COLO668 (cell line): ENCODE results near the gene FAM83G.
"Not testable (repeated sequence)": the region's sequence is repeated elsewhere in the genome, so short reads cannot be mapped to it uniquely, and the experiment has no call there.

Experiments used
- DNase-seq: peaks from one replicate; lab custom pipeline; 2025; ENCODE audit not compliant: unreplicated experiment; lab: John Stamatoyannopoulos, UW

Gene FAM83G

DNA sequence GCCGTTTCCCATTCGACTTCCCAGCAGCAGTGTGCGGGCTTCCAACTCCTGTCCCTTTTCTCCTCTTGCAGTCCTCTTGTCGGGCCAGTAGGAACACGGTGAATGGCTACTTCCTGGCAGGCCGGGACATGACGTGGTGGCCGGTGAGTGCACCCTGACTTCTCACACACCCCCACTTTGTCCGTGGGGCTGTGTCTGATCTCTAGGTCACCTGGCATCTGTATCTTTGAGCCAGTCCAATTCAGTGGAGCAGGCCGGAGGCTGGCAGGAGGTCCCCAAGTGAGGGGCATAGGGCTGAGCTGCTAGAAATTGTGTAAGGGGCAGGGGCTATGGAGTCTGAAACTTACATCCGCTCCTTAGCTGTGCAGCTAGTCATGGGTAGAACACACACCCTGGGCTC, 46.0 kb downstream of the FAM83G start:
- no peak for DNase-seq

DNA sequence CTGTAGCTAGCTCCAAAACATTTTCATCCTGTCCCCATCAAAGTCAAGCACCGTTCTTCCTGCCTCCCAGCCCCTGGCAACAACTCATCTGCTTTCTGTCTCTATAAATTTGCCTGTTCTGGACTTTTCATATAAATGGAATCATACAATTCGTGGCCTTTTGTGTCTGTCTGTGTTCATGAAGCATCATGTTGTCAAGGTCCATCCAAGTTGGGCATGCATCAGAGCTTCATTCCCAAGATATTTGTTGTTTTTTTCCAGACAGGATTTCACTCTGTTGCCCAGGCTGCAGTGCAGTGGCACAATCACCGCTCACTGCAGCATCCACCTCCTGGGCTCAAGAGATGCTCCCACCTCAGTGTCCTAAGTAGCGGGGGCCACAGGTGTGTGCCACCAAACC, 46.7 kb downstream of the FAM83G start:
- no peak for DNase-seq

DNA sequence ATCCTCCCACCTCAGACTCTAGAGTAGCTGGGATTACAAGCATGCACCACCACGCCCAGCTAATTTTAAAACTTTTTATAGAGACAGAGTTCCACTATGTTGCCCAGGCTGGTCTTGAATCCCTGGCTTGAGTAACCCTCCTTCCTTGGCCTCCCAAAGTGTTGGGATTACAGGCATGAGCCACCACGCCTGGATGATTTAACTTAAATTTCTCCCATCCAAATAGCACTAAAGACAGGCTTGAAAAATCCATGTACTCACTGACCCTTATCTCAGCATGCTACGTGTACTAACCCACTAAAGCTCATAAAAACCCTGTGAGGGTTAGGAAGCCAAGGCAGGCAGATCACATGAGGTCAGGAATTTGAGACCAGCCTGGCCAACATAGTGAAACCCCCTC, 48.0 kb downstream of the FAM83G start:
- DNase-seq: no peak

DNA sequence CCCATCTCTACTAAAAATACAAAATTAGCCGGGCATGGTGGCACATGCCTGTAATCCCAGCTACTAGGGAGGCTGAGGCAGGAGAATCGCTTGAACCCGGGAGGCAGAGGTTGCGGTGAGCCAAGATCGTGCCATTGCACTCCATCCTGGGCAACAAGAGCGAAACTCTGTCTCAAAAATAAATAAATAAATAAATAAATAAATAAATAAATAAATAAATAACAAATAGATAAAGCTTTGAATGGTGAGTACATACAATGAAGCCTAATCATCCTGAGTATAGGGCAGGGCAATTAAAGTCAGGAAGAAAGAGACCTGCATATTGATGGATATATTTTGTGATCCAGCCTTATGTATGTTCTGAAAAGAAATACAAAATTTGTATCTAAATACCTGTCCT, 48.5 kb downstream of the FAM83G start:
- DNase-seq: not testable (repeated sequence)

DNA sequence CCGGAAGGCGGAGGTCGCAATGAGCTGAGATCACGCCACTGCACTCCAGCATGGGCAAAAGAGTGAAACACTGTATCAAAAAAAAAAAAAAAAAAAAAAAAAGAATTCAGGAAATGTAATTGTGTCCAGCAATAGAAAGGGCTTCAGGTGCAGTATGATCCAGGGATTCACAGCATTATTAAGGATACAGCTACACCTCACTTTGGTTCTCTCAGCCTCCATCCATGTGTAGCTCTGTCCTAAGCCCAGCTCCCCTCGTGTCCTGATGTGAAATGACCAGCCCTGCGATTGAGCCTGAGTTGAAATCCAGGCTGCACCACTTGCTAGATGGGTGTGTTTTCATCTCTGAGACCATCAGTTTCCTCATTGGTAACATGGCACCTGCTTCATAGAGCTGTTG, 49.6 kb downstream of the FAM83G start:
- no peak for DNase-seq

DNA sequence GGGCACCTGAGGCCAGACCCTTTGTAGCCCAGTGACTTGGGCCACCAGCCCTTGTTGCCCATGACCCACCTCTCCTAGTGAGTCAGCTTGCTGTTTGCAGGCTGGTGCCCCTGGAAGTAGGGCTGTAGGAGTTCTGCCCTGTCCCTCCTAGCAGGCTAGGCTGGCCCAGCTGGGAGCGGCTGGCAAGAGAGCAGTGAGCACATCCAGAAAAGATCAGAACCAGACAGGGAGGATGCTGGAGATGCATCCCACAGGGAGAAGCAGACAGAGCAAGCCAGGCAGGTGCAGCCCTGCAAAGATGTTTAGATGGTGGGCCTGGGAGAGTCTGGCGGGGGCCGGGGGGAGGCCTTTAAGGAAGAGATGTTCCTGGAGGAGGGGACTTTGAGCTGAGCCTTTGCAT, 50.2 kb downstream of the FAM83G start:
- no peak for DNase-seq

DNA sequence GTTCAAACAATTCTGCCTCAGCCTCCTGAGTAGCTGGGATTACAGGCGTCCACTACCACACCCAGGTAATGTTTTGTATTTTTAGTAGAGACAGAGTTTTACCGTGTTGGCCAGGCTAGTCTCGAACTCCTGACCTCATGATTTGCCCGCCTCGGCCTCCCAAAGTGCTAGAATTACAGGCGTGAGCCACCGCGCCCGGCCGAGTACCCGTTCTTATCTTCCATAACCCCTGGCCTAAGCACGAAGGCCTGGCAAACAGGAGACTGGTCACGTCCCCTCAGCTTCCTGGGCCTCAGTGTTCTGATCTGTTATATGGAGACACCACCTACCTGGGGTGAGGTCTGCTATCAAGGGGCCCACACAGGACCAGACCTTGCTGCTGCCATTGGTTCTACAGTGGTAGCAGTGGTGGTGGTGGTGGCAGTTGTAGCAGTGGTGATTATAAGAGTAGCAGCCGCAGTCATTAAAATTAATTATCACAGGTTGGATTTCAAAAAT, 51.3 kb downstream of the FAM83G start:
- no peak for DNase-seq

DNA sequence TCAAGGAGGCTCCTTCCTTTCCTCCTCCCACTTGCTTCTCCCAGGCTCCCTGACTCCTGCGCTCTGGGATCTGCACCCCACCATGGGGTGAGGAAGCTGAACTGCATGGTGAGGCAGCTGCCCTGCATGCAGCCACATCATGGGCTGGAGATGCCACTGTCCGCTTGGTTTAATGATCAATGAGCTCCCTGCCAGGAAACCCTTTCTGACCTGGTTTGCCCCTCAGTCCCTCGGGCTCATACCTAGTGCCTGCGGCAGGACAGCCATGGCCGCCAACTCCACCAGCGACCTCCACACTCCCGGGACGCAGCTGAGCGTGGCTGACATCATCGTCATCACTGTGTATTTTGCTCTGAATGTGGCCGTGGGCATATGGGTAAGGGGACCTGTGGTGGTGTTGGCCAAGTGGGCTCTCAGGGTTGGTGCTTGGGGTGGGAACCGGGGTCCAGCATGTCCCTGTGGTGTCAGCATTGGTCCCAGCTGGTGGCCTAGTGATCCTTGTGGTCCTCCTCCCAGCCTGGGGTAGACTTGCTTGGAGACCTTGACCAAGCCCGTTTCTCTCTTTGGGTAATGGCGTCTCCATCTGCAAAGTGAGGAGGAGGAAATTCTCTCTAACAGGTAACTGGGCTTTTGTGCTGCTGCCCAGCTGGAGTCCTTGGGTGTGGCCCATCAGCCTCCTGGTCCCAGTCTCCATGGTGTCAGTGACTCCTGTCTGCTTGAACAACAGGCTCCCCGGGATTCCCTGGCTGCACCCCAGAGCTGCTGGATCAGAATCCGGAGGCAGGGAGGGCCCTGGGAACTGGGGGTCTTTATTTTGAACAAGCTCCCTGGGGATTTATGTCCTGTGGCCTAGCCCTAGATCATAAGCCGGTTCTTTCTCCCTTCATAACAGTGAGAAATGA, 52.4 kb downstream of the FAM83G start, which contains the start of gene SLC5A10:
SLC5A10 (plus strand) TSS at position 225 of the 902 bp plus-strand sequence; CDS start at position 266, 41 bp downstream.
- no peak for DNase-seq

DNA sequence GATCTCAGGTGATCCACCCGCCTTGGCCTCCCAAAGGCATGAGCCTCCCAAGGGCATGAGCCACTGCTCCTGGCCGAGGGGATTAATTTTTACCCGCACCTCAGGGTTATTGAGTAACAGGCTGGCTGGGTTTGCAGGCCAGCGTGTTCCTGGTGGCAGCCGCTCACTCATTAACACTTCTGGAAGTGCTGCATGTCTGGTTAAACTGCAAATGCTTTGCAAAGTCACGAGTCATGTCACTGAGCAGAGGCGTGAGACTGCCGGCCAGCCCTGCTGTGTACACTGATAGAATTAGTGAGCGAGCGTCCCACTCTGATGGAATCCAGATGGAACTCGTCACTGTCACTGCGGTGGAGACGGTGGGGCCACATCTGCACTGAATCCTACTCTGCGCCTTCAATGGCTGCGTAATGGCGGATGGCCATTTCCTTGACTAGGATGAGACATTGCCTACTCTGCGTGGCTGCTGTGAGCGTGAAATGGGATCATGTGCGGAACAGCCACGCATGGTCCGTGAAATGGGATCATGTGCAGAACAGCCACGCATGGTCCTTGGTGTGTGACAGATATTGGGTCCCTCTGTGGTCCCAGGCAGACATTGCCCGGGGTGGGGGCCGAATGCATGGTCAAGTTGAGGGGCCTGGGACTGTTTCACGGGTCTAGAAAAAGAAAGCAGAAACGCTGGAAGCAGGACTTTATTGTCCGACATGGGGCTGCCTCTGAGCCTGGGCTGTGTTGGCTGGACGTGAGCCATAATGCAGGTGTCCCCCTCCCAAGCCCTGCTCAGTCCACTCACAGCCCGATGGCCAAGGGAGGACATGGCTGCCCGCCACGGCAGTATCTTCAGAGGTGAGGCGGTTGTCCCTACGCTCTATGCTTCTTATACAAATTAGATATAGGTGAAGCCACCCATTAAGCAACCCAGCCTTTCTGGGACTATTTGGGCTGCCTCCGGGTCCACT, 53.3 kb downstream of the FAM83G start:
- no peak for DNase-seq

DNA sequence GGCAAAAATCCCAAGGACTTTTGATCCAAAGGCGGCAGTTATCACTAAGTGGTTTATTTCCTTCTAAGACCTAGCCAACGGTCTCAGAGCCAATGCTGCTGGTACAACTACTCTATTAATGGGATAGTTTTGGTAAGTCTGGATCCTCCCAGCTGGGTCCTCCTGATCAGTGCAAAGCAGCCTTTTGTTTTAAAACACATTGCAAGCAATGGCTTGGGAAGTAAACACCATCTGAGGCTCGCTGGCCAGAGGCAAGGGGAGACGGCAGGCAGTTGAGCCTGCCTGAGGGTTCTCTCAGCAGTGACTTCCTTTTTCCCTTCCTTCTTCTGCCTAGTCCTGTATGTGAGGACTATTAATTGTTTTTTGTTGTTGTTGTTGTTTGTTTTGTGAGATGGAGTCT, 54.2 kb downstream of the FAM83G start:
- no peak for DNase-seq

DNA sequence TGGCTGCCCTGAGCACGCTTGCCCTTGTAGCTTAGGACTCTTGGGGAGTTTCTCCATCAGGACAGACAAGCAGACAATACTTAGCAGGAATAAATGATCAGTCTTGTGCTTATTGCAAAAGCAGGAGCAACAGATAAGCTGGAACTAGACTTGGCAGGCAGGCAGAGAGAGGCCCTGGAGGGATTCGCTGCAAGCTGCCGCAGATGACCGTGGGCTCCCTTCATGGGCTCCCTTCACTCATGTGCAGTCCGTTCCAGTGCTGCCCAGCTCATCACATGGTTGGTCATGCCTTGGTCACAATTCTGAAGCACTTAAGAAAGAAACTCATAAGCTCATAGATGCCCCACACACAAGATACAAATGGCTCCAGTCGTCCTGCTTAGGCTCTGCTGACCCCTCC, 55.0 kb downstream of the FAM83G start:
- no peak for DNase-seq

DNA sequence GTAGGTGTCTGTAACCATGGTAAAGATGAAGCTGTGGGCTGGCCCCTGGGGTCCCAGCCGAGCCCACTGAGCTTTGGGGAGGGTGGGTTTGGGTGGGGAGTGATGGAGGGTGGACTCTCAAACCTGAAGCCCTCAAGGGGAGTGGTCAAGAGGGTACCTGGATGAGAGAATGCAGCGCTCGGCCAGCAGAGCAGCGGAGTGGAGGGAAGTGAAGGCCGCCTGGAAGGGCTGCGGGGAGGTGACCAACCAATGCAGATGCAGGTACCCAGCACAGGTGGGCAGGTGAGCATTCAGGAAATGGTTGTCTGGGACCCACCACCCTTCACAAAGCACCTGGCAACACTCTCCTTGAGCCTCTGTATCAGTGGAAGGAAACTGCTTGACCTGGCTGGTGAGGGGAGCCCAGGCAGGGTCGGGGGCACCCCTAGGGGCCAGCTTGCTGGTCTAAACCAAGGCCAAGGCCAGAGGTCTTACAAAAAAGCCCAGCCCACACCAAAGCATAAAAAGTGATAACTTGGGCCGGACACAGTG, 56.0 kb downstream of the FAM83G start:
- no peak for DNase-seq

DNA sequence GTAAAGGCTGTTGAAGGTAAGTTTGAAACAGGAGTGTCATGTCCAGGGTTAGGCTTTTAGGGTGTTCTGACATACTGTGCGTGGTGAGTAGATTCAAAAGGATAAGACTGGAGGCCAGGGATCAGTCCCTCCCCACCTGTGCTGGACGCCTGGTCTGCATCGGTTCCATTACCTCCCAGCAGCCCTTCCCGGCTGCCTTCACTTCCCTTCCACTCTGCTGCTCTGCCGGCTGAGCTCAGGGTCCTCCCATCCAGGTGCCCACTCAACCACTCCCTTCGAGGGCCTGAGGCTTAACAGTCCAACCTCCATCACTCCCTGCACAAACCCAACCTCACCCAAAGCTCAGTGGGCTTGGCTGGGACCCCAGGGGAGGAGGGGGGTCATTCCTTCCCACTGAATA, 56.7 kb downstream of the FAM83G start:
- no peak for DNase-seq

DNA sequence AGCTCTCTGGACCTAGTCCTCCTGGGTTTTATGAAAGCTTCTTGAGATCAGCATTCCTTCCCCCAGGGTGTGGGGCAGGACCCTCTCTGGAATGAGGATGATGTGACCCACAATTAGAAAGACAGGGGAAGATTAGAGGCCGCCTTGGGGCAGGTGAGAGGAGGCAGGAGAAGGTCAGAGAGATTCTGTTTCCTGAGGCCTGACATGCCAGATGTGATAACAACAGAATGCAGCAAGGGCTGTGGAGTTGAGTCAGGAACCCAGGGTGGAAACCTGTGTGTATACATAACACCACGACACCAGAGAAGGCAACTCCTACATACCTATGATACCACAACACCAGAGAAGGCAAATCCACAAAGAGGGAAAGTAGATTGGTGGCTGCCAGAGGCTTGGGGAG, 58.0 kb downstream of the FAM83G start:
- no peak for DNase-seq

DNA sequence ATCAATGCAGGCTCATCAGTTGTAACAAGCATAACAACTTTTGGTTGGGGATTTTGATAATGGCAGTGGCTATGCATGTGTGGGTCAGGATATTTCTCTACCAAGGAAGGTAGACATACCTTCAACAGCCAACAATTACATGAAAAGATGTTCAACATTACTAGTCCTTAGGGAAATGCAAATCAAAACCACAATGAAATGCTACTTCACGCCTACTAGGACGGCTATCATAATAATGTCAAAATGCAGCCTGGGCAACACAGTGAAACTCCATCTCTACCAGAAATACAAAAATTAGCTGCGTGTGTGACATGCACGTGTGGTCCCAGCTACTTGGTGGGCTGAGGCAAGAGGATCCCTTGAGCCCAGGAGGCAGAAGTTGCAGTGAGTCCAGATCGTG, 59.9 kb downstream of the FAM83G start:
- no peak for DNase-seq

DNA sequence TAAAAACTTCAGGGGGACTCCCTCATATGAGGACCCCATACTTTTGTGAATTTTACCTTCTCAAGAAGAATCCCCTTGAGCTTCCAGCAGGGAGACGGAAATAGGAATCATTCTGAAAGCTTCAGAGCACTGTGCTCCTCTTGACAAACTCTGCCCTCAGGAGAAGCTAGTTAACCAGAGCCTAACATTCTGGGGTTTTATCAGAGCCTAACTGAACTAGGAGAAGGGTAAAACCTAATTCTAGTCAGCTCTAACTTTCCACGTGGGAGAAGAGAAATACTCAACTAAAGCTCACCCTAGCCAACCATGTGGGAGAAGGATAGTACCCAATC, 65.9 kb downstream of the FAM83G start:
- no peak for DNase-seq

DNA sequence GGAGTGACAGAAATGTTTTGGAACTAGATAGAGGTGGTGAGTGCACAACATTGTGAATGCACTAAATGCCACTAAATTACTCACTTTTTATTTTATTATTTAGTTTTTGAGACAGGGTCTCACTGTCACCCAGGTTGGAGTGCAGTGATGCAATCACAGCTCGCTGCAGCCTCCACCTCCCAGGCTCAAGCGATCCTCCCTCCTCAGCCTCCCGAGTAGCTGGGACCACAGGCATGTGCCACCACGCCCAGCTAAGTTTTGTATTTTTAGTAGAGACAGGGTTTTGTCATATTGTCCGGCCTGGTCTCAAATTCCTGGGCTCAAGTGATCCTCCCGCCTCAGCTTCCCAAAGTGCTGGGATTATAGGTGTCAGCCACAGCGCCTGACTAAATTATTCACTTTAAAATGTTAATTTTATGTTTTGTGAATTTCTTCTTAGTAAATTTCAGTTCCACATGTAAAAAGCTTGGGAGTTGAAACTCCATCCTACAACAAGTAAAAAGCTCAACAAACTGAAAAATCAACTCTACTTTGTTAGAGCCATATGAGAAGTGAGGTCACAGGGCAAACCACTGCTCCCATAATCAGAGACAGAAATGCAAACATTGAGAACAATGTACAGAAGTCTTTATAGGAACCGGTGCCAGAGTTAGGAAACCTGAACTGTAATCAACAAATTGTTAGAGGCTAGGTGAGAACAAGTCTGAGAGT, 66.4 kb downstream of the FAM83G start:
- no peak for DNase-seq

DNA sequence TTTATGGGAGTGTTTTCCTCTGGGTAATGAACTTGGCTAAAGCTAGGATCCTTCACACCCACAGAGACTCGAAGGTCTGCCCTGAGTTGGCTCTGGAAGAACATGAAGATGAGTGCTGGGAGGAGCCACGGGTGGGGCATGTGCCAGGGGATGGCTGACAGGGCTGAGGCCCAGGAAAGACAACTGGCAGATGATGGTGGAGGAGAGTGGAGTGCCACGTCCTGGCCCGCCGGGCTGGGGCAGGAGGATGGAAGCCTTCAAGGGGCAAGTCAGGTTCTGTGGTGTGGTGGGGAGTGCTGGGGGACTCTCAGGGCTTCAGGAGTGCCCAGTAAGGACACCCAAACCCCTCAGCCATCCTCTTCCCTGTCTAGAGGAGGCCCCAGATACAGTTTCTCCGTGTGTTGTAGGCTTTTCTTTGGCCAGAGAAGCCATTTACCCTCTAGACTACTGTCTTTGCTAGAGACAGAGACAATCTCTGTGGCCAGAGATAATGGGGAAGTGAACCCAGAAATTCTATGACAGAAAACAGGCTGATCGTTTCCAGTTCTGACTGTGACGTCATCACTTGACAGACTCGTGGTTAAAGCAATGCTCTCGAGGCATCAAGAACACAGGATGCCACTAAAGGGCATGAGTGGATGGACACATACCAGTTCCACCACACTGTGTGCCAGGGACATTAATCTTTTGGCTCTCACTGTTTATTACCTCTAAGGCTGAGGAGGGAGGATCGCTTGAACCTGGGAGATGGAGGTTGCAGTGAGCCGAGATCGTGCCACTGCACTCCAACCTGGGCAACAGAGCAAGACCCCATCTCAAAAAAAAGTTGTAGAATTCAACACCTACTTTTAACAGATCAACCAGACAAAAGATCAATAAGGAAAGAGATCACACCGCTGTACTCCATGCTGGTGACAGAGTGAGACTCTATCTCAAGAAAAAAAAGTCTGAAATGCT, 71.2 kb downstream of the FAM83G start:
- DNase-seq: no peak

DNA sequence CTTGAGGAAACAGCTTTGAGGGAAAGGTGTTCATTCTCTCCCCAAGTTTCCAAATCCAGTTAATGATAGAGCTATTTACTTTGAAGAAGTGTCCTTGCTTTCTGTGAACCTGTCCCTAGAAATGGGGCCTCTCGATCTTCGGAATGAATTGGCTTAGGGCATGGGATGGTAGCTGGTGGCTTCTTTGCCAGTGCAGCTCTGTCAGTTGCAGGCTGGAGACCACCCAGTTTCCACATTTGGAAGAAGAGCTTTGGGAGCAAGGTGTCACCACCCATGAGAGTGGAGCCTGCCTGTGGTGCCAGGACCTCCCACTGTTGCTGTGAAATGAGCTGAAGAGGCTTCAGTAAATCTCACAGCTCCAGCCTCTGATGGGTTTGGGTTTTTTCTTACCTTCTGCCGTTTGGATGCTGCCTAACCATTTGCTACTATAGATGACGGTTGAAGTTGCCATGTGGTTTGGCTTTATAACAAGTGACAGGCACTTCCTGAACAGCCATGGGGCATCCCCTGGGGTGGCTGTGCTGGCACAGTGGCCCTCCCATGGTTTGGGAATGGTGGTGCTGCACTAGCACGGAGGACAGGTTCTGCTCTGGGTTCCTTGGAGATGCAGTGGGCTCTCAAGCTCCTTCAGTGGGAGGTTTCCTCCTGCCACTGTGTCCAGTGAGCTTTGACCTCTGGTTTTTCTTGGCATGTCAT, 72.1 kb downstream of the FAM83G start:
- no peak for DNase-seq
